Measurements from ENCODE around the gene RIOK2.

The RIOK2 gene

DNA sequence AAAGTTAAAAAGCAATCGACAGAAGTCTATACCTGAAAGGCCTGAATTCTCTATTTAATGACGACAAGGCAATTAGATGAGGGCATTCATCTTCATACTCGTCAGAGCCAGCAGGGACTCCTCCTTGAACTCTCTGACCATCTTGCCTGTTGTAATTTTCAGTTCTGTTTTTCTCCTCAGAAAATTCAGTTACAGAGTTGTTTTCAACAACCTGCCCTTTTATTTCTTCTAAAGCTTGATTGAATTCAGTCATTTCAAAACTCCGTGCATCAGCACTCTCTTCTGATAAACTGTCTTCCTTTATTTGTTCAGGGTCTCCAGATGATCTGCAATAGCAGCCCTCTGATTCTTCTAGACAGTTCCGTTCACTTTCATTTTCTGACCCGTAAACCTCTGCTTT lies 15.6 kb downstream of the RIOK2 start:
- DNase-seq (ENCODE audit: low read depth, low spot score): no peak

DNA sequence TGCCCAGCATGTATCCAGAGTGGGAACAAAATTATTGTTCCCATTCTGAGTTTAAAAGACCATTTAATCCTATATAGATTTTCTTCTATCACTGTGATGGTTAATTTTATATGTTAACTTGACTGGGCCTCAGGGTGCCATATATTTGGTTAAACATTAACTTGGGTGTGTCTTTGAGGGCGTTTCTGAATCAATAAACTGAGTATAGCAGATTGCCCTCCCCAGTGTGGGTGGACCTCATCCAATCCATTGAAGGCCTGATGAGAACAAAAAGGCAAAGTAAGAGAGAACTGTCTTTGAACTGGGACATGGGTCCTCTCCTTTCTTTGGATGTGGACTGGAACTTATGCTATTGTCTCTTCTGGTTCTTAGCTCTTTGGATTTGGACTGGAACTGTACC lies 17.3 kb downstream of the RIOK2 start:
- DNase-seq (ENCODE audit: low read depth, low spot score): no peak

DNA sequence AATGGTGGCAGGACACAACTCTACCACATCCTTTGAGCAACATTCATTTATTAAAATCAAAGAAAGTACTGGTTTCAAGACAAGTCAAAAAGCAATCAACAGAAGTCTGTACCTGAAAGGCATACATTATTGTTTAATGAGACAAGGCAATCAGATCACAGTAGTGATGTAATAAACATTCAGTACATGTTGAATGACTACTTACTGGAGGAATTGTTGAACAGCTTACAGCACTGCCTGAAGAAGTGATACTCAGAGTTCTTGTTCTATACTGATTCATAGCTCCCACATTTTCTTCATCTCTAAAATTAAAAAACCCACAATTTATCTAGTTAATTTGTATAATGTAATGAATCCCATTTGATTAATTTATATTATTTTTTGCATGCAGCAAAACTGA lies 18.2 kb downstream of the RIOK2 start:
- no peak for DNase-seq (ENCODE audit: low read depth, low spot score)

DNA sequence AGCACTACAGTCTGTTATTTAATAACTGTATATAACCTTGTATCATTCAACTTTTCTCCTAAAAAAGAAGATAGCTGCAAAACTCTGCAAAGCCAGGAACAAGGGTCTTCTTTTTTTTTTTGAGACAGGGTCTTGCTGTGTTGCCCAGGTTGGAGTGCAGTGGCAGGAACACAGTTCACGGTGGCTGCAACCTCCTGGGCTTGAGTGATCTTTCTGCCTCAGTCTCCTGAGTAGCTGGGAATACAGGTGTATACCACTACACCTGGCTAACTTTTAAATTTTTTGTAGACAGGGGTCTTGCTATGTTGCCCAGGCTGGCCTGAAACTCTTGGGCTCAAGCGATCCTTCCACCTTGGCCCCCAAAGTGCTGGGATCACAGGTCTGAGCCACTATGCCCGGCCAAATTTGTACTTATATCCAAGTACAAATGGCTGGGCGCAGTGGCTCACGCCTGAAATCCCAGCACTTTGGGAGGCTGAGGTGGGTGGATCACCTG lies 19.2 kb downstream of the RIOK2 start:
- DNase-seq (ENCODE audit: low read depth, low spot score): no peak

DNA sequence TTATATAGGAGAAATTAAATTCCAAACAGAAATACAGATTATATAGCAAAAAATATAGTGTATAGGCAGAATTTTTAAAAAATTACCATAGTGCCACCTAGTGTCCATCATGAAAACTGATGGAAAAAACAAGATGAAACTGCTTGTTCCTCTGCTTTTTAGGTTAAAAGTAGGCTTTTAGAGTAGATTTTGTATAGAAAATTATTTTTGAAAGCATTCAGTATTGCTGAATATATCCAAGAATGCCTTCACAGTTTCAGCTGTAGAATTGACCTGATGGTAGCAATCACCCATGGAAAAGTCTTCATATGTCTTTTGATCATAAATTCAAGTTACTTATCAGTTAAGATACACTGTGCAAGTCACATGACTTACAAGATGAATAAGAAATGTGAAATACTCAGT lies 19.7 kb downstream of the RIOK2 start:
- DNase-seq (ENCODE audit: low read depth, low spot score): no peak

DNA sequence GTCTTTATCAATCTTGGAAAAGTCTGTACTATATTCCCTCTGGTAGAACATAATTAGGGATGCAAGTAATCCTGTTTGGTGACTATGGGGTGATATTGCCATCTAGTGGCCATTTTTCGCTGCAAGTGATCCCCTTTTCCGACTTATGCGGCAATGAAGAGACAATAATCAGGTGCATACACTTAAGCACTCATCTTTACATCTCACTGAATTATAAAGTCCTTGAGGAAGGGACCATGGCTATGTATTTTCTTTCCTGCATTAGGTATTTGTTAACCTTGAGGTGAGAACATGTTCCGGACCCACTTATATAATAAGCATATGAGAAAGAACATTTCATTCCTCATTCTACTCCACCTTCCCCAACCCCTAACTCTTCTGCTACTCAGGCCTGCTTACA lies 21.0 kb downstream of the RIOK2 start:
- DNase-seq (ENCODE audit: low read depth, low spot score): peak; percentile 87

- no peak for DNase-seq (ENCODE audit: low read depth, low spot score)
Measured at GRCh38 chr5:97157689-97158088, 25.4 kb downstream of the RIOK2 start.

DNA sequence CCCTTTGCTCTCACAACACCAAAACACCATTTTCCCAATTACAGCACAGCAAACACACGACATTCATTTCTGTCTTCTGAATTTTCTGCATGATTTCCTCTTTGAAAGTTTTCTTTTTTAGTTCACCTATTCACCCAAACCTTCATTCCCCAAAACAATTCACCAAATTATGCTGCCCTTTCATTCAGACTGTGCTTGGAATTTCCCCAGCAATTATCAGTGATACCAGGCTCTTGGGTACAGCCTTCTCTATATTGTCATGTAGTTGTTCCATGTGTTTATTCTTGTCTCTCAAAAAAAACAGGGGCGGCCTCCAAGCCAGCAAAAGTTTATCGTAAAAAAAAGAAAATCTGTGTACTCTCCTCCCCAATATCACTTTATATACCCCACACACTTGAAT lies 31.7 kb downstream of the RIOK2 start:
- DNase-seq (ENCODE audit: low read depth, low spot score): peak; percentile 24

GRCh38 chr5:97150401-97150800 lies 32.6 kb downstream of the RIOK2 start:
- no peak for DNase-seq (ENCODE audit: low read depth, low spot score)

DNA sequence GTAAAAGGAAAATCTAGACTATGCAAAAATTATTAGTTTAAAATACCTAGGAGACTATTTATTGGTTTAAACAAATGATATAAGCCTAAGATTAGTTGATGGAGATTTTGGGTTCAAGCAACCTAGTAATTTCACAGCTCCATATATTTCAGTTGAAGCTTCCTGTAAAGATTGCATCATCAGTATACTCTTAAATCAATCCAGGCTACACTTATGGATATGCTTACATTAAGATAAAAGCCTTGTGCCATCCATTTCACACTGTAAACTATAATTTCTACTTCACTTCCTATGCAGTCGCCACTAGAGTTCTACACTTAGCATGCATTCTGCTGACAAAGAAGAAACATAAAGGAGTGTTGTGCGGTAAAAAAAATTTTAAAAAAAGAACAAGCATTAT lies 33.3 kb downstream of the RIOK2 start:
- no peak for DNase-seq (ENCODE audit: low read depth, low spot score)

- no peak for DNase-seq (ENCODE audit: low read depth, low spot score)
Measured at GRCh38 chr5:97148288-97148687, 34.8 kb downstream of the RIOK2 start.

DNA sequence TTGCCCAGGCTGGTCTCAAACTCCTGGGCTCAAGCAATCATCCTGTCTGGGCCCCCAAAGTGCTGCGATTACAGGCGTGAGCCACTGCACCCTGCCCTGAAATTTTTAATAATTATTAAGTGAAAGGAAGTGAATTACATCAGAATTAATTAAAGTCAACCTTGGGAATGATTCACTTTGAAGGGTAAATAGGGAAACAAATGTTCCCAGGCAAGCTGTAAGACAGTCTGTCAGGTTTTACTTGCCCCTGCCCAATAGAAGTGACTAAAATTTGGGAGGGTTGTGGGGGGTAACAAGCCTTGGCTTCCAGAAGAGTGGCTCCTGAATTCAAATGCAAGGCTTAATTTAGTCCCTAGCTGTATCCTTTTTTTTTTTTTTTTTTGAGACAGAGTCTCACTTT lies 39.3 kb downstream of the RIOK2 start:
- DNase-seq (ENCODE audit: low read depth, low spot score): no peak

- DNase-seq (ENCODE audit: low read depth, low spot score): peak; percentile 78
Measured at GRCh38 chr5:97142521-97143254, 40.4 kb downstream of the RIOK2 start, which contains the start of gene LIX1. Gene LIX1, minus strand, starts transcription at chr5:97142611. Its CDS starts 35 bp downstream, at chr5:97142576.

GRCh38 chr5:97141539-97141938 lies 41.5 kb downstream of the RIOK2 start:
- no peak for DNase-seq (ENCODE audit: low read depth, low spot score)

- DNase-seq (ENCODE audit: low read depth, low spot score): no peak
Measured at GRCh38 chr5:97141031-97141430, 42.0 kb downstream of the RIOK2 start.

GRCh38 chr5:97140250-97140649 lies 42.8 kb downstream of the RIOK2 start:
- peak; percentile 49 for DNase-seq (ENCODE audit: low read depth, low spot score)

DNA sequence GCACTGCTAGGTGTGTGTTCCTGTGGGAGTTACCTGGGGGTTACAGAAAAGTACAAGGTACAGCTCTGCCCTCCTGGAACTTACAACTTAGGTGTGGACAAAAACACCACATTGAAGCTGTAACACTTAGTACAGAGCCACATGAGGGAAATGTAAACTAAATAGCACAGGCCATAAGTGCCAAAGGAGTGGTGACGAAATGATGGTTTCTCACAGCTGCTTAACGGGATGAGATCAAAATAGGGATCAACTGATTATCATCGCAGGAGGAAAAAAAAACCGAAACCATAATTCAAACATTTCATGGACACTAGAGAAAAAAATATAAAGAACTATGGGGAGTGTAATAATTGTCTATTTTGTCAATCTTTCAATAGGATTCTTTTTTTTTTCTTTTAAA lies 46.6 kb downstream of the RIOK2 start:
- DNase-seq (ENCODE audit: low read depth, low spot score): no peak

GRCh38 chr5:97135868-97136267 lies 47.2 kb downstream of the RIOK2 start:
- DNase-seq (ENCODE audit: low read depth, low spot score): no peak

DNA sequence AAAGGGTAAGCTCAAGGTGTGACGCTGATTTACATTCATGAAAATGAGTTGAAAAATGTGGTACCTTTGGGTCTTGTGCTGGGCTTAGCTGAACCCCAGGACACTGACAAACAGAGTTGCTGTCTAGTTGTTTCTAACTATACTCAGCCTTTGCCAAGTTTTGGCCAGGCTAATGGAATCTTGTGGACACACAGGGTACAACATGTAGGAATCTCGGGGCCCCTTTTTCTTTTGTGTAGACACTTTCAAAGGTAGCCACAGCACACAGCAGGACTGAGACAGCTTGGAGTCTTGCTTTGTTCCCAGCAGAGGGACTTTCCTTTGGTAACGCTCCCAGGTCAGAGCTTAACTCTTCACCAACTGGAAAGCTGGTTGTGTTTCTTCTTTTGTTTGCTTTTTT lies 48.4 kb downstream of the RIOK2 start:
- DNase-seq (ENCODE audit: low read depth, low spot score): peak; percentile 71

DNA sequence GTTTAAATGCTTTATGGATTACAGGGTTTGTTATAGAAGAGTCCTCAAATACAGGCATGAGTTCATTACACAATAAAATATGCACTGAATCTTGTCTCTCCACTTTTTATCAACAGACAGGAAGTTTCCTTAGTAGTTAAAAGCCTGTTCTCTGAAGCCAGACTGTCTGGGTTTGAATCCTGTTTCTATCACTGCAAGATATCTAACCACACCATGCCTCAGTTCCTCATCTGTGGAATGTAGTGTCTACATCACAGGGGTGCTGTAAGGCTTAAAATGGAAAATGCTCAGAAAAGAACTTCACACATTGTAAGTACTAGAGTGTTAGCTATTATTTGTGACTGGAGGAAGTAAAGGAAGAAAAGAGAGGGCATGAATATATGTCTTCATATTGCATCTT lies 49.9 kb downstream of the RIOK2 start:
- no peak for DNase-seq (ENCODE audit: low read depth, low spot score)

GRCh38 chr5:97131921-97132320 lies 51.1 kb downstream of the RIOK2 start:
- no peak for DNase-seq (ENCODE audit: low read depth, low spot score)

GRCh38 chr5:97131139-97131710 lies 51.8 kb downstream of the RIOK2 start:
- peak; percentile 87 for DNase-seq (ENCODE audit: low read depth, low spot score)

- DNase-seq (ENCODE audit: low read depth, low spot score): no peak
Measured at GRCh38 chr5:97127727-97128126, 55.3 kb downstream of the RIOK2 start.
